Neural crest cell (in vitro differentiated cells): ENCODE results near the gene EVC. TPM values are rescaled to one million over a fixed set of nuclear protein-coding genes. Genes with fewer than 3 reads are reported as not detected.

Source experiments
- DNase-seq: peaks from one replicate; pipeline ENCODE4 v3.0.0; 2021; ENCODE audit warnings: low read depth, mixed read lengths, low spot score
- H3K27ac Mint-ChIP-seq: one replicate; pipeline ENCODE4 v1.8.0; 2021; ENCODE audit warnings: mild to moderate bottlenecking, mixed read lengths; ENCODE audit not compliant: unreplicated experiment
- H3K27me3 Mint-ChIP-seq: 2 replicates; pipeline ENCODE4 v1.8.0; 2021; ENCODE audit warnings: low read depth, mild to moderate bottlenecking, mixed read lengths
- H3K36me3 Mint-ChIP-seq: 2 replicates; pipeline ENCODE4 v1.8.0; 2021; ENCODE audit warnings: low read depth, mild to moderate bottlenecking, mixed read lengths
- H3K4me1 Mint-ChIP-seq: 2 replicates; pipeline ENCODE4 v1.8.0; 2021; ENCODE audit warnings: mixed read lengths
- H3K4me3 Mint-ChIP-seq: one replicate; pipeline ENCODE4 v1.8.0; 2021; ENCODE audit warnings: mild to moderate bottlenecking, mixed read lengths
- H3K9me3 Mint-ChIP-seq: 2 replicates; pipeline ENCODE4 v1.8.0; 2021; ENCODE audit warnings: mixed read lengths
- CTCF ChIP-seq: fragments of 200-600 bp; sonication (generic); conservative IDR thresholded peaks from 2 replicates; pipeline ENCODE4 v1.5.0; 2021; ENCODE audit warnings: antibody characterized with exemption, mild to moderate bottlenecking
- total RNA-seq: library from RNA; stranded (reverse); gene quantifications from 2 replicates; pipeline ENCODE4 v1.2.1, GENCODE V29; 2021

EVC gene
- total RNA-seq, 1 donor from 2014 or later, result 24.4 TPM

- Mint-ChIP-seq H3K27ac (no peak overlapping the region), H3K27me3 (no peaks in the 10 kb centered on the region), H3K36me3 (peaks cover 28% of the 10 kb centered on the region), H3K9me3 (no peaks in the 10 kb centered on the region), H3K4me3 (no peak overlapping the region), H3K4me1 (no peaks in the 10 kb centered on the region)
- no peak for DNase-seq
- TF ChIP-seq CTCF, result no peak
These were observed 35.2 kb downstream of the EVC start for GRCh38 chr4:5746250-5746649.

GRCh38 chr4:5746829-5747737 lies 36.1 kb downstream of the EVC start:
- Mint-ChIP-seq H3K27ac (no peak overlapping the region), H3K4me3 (no peak overlapping the region), H3K4me1 (no peaks in the 10 kb centered on the region), H3K9me3 (no peaks in the 10 kb centered on the region), H3K36me3 (peaks cover 28% of the 10 kb centered on the region), H3K27me3 (no peaks in the 10 kb centered on the region)
- TF ChIP-seq CTCF, result no peak
- no peak for DNase-seq

GRCh38 chr4:5747738-5748375 lies 36.9 kb downstream of the EVC start:
- H3K9me3 Mint-ChIP-seq, result no peaks in the 10 kb centered on the region
- no peaks in the 10 kb centered on the region for H3K27me3 Mint-ChIP-seq
- no peaks in the 10 kb centered on the region for H3K4me1 Mint-ChIP-seq
- peaks cover 28% of the 10 kb centered on the region for H3K36me3 Mint-ChIP-seq
- no peak overlapping the region for H3K4me3 Mint-ChIP-seq
- TF ChIP-seq CTCF, result no peak
- DNase-seq, result no peak
- no peak overlapping the region for H3K27ac Mint-ChIP-seq

- Mint-ChIP-seq H3K27ac (no peak overlapping the region), H3K4me3 (no peak overlapping the region), H3K4me1 (no peaks in the 10 kb centered on the region), H3K36me3 (peaks cover 25% of the 10 kb centered on the region), H3K27me3 (no peaks in the 10 kb centered on the region), H3K9me3 (no peaks in the 10 kb centered on the region)
- no peak for TF ChIP-seq CTCF
- no peak for DNase-seq
These were observed 38.6 kb downstream of the EVC start for GRCh38 chr4:5749568-5749967.

GRCh38 chr4:5750052-5750945 lies 39.3 kb downstream of the EVC start:
- Mint-ChIP-seq H3K4me1 (no peaks in the 10 kb centered on the region), H3K27ac (no peak overlapping the region), H3K4me3 (no peak overlapping the region), H3K36me3 (peaks cover 25% of the 10 kb centered on the region), H3K27me3 (no peaks in the 10 kb centered on the region), H3K9me3 (no peaks in the 10 kb centered on the region)
- no peak for TF ChIP-seq CTCF
- DNase-seq, result no peak
